Lower lobe of right lung (tissue), 2 donors: ENCODE results near the gene SYCP3. TPM values are rescaled to one million over a fixed set of nuclear protein-coding genes. Genes with fewer than 3 reads are reported as not detected.

ENCODE experiments used
- ATAC-seq, 2 donors: fragments of 200-7000 bp; cut with Tn5 transposase; one replicate each; pipeline ENCODE4 v1.9.1; 2020 to 2022; ENCODE audit warnings: mild to moderate bottlenecking in 2 of 2, moderate library complexity in 2 of 2
- DNase-seq: peaks from one replicate; pipeline ENCODE4 v3.0.0-alpha.2; 2020
- H3K27ac ChIP-seq: fragments of 200-600 bp; one replicate; pipeline ENCODE4 v1.8.0; 2022
- H3K27me3 ChIP-seq: fragments of 200-600 bp; one replicate; pipeline ENCODE4 v1.8.0; 2022; ENCODE audit warnings: low read depth
- H3K36me3 ChIP-seq: fragments of 200-600 bp; one replicate; pipeline ENCODE4 v1.8.0; 2022; ENCODE audit warnings: mild to moderate bottlenecking
- H3K4me1 ChIP-seq: fragments of 200-600 bp; one replicate; pipeline ENCODE4 v1.8.0; 2022
- H3K4me3 ChIP-seq: fragments of 200-600 bp; one replicate; pipeline ENCODE4 v1.8.0; 2022; ENCODE audit warnings: mild to moderate bottlenecking
- H3K9me3 ChIP-seq: fragments of 200-600 bp; one replicate; pipeline ENCODE4 v1.8.0; 2022
- intact Hi-C: fragments of 100-400 bp; cut with DNase I; formaldehyde crosslinking; loops from one replicate; pipeline ENCODE4 v1.11.0; 2022
- total RNA-seq: library from RNA; stranded (reverse); fragmentation: NEBNext Ultra II Directional; extraction: Animal tissue kit (Norgen Biotek cat#: 25700); gene quantifications from one replicate; pipeline ENCODE4 v1.2.1, GENCODE V29; 2021
- TF ChIP-seq, protein P1 (sequence below): fragments of 200-600 bp; IDR thresholded peaks from one replicate; pipeline ENCODE4 v1.8.0; 2022; ENCODE audit warnings: antibody characterized with exemption, mild to moderate bottlenecking
- donor health status: DM: no; HTN: yes; CAD: no; lungs with severe emphysema.

SYCP3 gene
- total RNA-seq, 1 donor from 2014 or later = 0.71 TPM

- intact Hi-C loops = no loop called here
- TF ChIP-seq, protein P1, sequence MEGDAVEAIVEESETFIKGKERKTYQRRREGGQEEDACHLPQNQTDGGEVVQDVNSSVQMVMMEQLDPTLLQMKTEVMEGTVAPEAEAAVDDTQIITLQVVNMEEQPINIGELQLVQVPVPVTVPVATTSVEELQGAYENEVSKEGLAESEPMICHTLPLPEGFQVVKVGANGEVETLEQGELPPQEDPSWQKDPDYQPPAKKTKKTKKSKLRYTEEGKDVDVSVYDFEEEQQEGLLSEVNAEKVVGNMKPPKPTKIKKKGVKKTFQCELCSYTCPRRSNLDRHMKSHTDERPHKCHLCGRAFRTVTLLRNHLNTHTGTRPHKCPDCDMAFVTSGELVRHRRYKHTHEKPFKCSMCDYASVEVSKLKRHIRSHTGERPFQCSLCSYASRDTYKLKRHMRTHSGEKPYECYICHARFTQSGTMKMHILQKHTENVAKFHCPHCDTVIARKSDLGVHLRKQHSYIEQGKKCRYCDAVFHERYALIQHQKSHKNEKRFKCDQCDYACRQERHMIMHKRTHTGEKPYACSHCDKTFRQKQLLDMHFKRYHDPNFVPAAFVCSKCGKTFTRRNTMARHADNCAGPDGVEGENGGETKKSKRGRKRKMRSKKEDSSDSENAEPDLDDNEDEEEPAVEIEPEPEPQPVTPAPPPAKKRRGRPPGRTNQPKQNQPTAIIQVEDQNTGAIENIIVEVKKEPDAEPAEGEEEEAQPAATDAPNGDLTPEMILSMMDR = no peak
- no peak overlapping the region for H3K4me3 ChIP-seq
- H3K36me3 ChIP-seq = no peaks in the 10 kb centered on the region
- H3K9me3 ChIP-seq = no peaks in the 10 kb centered on the region
- H3K4me1 ChIP-seq = no peaks in the 10 kb centered on the region
- H3K27me3 ChIP-seq = no peaks in the 10 kb centered on the region
- ATAC-seq = no peak
- DNase-seq = no peak
- no peak overlapping the region for H3K27ac ChIP-seq
Observed at GRCh38 chr12:101680240-101680639, 59.0 kb downstream of the SYCP3 start.

Other genes starting within 250 kb of the SYCP3 start
- not detected for gene MYBPC1, start 144.5 kb downstream of the SYCP3 start, total RNA-seq
- gene CHPT1, start 41.8 kb downstream of the SYCP3 start, total RNA-seq = 65.3 TPM
- gene GNPTAB, start 91.5 kb upstream of the SYCP3 start, total RNA-seq = 59.2 TPM
- gene DRAM1, start 138.1 kb upstream of the SYCP3 start, total RNA-seq = 148 TPM